Trophoblast cell (in vitro differentiated cells and primary cell): Measurements from ENCODE around the gene SLC35F4.

ENCODE experiments used
- DNase-seq, 2 donors: peaks; one replicate each; pipeline ENCODE4 v3.0.0-alpha.2; 2016
- H2AFZ ChIP-seq: 2 replicates; pipeline ENCODE4 v1.6.1; 2013; ENCODE audit warnings: low read length, moderate library complexity, mild to moderate bottlenecking; ENCODE audit not compliant: insufficient read depth, poor library complexity
- H2AK5ac ChIP-seq: 2 replicates; pipeline ENCODE4 v1.6.1; 2013; ENCODE audit warnings: mild to moderate bottlenecking, low read length
- H2BK120ac ChIP-seq: 2 replicates; pipeline ENCODE4 v1.6.1; 2013; ENCODE audit warnings: low read length, mild to moderate bottlenecking, moderate library complexity; ENCODE audit not compliant: insufficient read depth, poor library complexity
- H2BK12ac ChIP-seq: 2 replicates; pipeline ENCODE4 v1.6.1; 2013; ENCODE audit warnings: mild to moderate bottlenecking, low read length, moderate library complexity
- H2BK5ac ChIP-seq: 2 replicates; pipeline ENCODE4 v1.6.1; 2013; ENCODE audit warnings: low read length, low read depth, moderate library complexity, mild to moderate bottlenecking; ENCODE audit not compliant: poor library complexity
- H3K14ac ChIP-seq: 2 replicates; pipeline ENCODE4 v1.6.1; 2013; ENCODE audit warnings: mild to moderate bottlenecking, low read length
- H3K18ac ChIP-seq: 2 replicates; pipeline ENCODE4 v1.6.1; 2013; ENCODE audit warnings: mild to moderate bottlenecking, low read length
- H3K23ac ChIP-seq: 2 replicates; pipeline ENCODE4 v1.6.1; 2013; ENCODE audit warnings: low read length
- H3K27ac ChIP-seq: 2 replicates; pipeline ENCODE4 v1.5.1; 2013; ENCODE audit warnings: low read depth, mild to moderate bottlenecking, inconsistent platforms, low read length, moderate library complexity
- H3K27me3 ChIP-seq: 2 replicates; pipeline ENCODE4 v1.6.1; 2013; ENCODE audit warnings: inconsistent platforms, mild to moderate bottlenecking, low read length, moderate library complexity; ENCODE audit not compliant: insufficient read depth
- H3K36me3 ChIP-seq, 2 experiments: 1 replicate in 1 of 2; 2 replicates in 1 of 2; pipeline ENCODE4 v1.6.1; 2013; ENCODE audit warnings: low read length in 2 of 2, mild to moderate bottlenecking in 2 of 2, moderate library complexity in 1 of 2; ENCODE audit not compliant: insufficient read depth in 2 of 2, control insufficient read depth in 1 of 2
- H3K4ac ChIP-seq: 2 replicates; pipeline ENCODE4 v1.6.1; 2013; ENCODE audit warnings: low read depth, mild to moderate bottlenecking, low read length, moderate library complexity
- H3K4me1 ChIP-seq, 2 experiments: 1 replicate in 1 of 2; 2 replicates in 1 of 2; pipeline ENCODE4 v1.6.1; 2013; ENCODE audit warnings: low read length in 2 of 2, mild to moderate bottlenecking in 2 of 2, moderate library complexity in 1 of 2; ENCODE audit not compliant: insufficient read depth in 2 of 2, control insufficient read depth in 1 of 2
- H3K4me2 ChIP-seq: 2 replicates; pipeline ENCODE4 v1.6.1; 2013; ENCODE audit warnings: inconsistent platforms, mild to moderate bottlenecking, low read length, moderate library complexity
- H3K4me3 ChIP-seq: 2 replicates; pipeline ENCODE4 v1.5.1; 2013; ENCODE audit warnings: mild to moderate bottlenecking, low read depth, low read length, inconsistent platforms
- H3K79me1 ChIP-seq: one replicate; pipeline ENCODE4 v1.6.1; 2013; ENCODE audit warnings: low read length
- H3K79me2 ChIP-seq: 2 replicates; pipeline ENCODE4 v1.6.1; 2013; ENCODE audit warnings: low read length, mild to moderate bottlenecking; ENCODE audit not compliant: control insufficient read depth, insufficient read depth, poor library complexity
- H3K9ac ChIP-seq: 2 replicates; pipeline ENCODE4 v1.6.1; 2013; ENCODE audit warnings: mild to moderate bottlenecking, low read length
- H3K9me3 ChIP-seq: 2 replicates; pipeline ENCODE4 v1.6.1; 2013; ENCODE audit warnings: low read depth, mild to moderate bottlenecking, control low read depth, inconsistent platforms, low read length; ENCODE audit not compliant: insufficient read depth
- H4K12ac ChIP-seq: 2 replicates; pipeline ENCODE4 v1.6.1; 2013; ENCODE audit warnings: low read depth, mild to moderate bottlenecking, low read length, moderate library complexity
- H4K8ac ChIP-seq: 2 replicates; pipeline ENCODE4 v1.6.1; 2013; ENCODE audit warnings: low read depth, mild to moderate bottlenecking, low read length, moderate library complexity
- H4K91ac ChIP-seq: one replicate; pipeline ENCODE4 v1.6.1; 2013; ENCODE audit warnings: low read depth, mild to moderate bottlenecking, low read length, moderate library complexity
- WGBS: extraction: QIAGEN DNeasy Blood & Tissue Kit; methylation state at CpG from one replicate; pipeline ENCODE4 v1.1.7; 2013; ENCODE audit warnings: missing lambda C conversion rate; ENCODE audit not compliant: insufficient read length, insufficient coverage; ENCODE audit errors: extremely low coverage; 5-methylcytosine and 5-hydroxymethylcytosine counted together

SLC35F4 gene

DNA sequence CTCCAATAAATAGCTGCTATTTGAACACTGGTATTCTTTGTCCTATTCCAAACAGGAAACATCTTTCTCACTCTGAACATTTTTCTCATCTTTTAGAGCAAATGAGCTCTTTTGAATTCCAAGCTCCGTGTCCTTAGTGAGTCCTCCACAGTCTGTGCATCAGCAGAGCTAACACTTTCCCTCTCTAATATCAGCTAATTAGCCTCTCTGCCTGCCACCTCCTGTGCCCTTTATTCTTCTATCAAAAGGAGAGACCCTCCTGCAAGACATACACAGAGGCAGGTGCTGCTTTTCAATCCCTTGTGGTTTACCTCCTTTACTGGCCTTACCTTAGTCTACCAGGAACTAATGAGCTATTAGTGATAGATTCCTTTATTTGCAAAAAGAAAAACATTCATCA is 178.5 kb downstream of the SLC35F4 start:
- Histone ChIP-seq H3K36me3 (no peaks in the 10 kb centered on the region), H3K18ac (no peak overlapping the region), H3K79me1 (no peaks in the 10 kb centered on the region), H3K4ac (no peak overlapping the region), H3K4me1 (no peaks in the 10 kb centered on the region), H4K8ac (no peak overlapping the region), H3K27ac (no peak overlapping the region), H2AFZ (no peak overlapping the region), H2AK5ac (no peak overlapping the region), H4K12ac (no peak overlapping the region), H3K27me3 (no peaks in the 10 kb centered on the region), H3K9me3 (peaks cover 1% of the 10 kb centered on the region), H3K4me3 (no peak overlapping the region), H2BK120ac (no peak overlapping the region), H2BK5ac (no peak overlapping the region), H2BK12ac (no peak overlapping the region), H4K91ac (no peak overlapping the region), H3K14ac (no peak overlapping the region), H3K79me2 (no peaks in the 10 kb centered on the region), H3K23ac (no peak overlapping the region), H3K4me2 (no peak overlapping the region), H3K9ac (no peak overlapping the region)
- DNase-seq, result no peak
- no CpG with 5 or more reads among the region's 1 CpG for WGBS

DNA sequence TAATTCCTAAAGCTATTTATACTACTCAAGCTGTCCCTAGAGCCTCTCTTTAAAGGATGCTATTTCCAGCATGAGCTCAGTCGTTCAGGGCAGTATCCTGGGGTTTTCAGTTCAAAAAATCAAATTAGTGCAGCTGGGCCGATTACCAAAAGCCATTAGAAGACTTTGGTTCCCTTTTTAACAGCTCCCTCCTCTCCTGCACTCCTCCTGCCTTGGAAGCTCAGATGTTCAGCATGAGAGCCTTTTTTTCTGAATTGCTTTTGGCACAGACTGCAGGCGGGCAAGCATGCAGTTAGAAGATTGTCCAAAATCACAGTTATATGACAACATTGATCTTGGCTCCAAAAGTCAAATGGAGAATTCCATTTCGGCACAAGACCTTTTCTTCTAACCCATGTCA is 179.6 kb downstream of the SLC35F4 start:
- Histone ChIP-seq H3K79me2 (no peaks in the 10 kb centered on the region), H3K27me3 (no peaks in the 10 kb centered on the region), H4K8ac (no peak overlapping the region), H3K18ac (no peak overlapping the region), H2BK12ac (no peak overlapping the region), H3K9me3 (peaks cover 1% of the 10 kb centered on the region), H3K14ac (no peak overlapping the region), H3K27ac (no peak overlapping the region), H3K4me2 (no peak overlapping the region), H2AK5ac (no peak overlapping the region), H3K79me1 (no peaks in the 10 kb centered on the region), H3K9ac (no peak overlapping the region), H3K4ac (no peak overlapping the region), H2BK5ac (no peak overlapping the region), H2AFZ (no peak overlapping the region), H4K12ac (no peak overlapping the region), H3K23ac (no peak overlapping the region), H3K4me3 (no peak overlapping the region), H3K36me3 (no peaks in the 10 kb centered on the region), H4K91ac (no peak overlapping the region), H2BK120ac (no peak overlapping the region), H3K4me1 (no peaks in the 10 kb centered on the region)
- no CpG with 5 or more reads among the region's 4 CpGs for WGBS
- DNase-seq, result no peak

DNA sequence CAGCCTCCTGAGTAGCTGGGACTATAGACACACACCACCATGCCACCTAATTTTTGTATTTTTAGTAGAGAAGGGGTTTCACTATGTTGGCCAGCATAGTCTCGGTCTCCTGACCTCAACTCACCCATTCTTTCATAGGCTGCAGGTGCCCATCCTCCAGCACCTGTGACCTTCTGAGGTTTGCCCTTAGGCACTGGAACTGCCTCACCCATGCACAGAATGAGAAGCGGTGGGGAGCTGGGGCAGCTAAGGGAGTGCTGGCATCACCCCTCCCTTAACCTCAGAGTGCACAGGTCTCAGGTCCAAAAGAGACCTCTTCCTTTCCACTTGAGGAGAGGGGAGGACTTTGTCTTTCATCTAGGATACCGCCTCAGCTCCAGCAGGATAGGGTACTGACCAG is 194.9 kb downstream of the SLC35F4 start:
- no peak for DNase-seq
- Histone ChIP-seq H3K23ac (no peak overlapping the region), H3K79me1 (no peaks in the 10 kb centered on the region), H2BK120ac (no peak overlapping the region), H3K27ac (no peak overlapping the region), H2BK12ac (no peak overlapping the region), H3K4me2 (no peak overlapping the region), H4K12ac (no peak overlapping the region), H3K79me2 (no peaks in the 10 kb centered on the region), H3K9me3 (no peaks in the 10 kb centered on the region), H3K27me3 (no peaks in the 10 kb centered on the region), H3K14ac (no peak overlapping the region), H3K4me1 (no peaks in the 10 kb centered on the region), H3K36me3 (no peaks in the 10 kb centered on the region), H3K4ac (no peak overlapping the region), H3K4me3 (no peak overlapping the region), H3K9ac (no peak overlapping the region), H4K8ac (no peak overlapping the region), H4K91ac (no peak overlapping the region), H2AFZ (no peak overlapping the region), H2BK5ac (no peak overlapping the region), H3K18ac (no peak overlapping the region), H2AK5ac (no peak overlapping the region)
- WGBS, result no CpG with 5 or more reads among the region's 3 CpGs

DNA sequence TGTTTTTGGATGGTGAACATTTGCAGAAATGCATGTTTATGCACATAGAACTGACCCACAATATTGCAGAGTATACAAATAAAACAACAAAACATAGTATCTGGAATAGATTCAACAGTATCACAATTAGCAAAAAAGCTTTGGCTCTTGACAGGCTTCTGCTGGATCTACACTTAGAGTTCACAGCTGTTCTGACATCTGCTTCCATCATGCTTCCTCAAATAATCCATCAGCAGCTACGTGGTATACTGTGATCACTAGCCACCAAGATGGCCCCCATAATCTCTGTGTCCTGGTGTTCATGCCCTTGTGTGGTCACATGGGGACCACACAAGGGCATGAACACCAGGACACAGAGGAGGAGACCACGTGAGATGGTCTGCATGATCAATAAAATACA is 205.7 kb downstream of the SLC35F4 start:
- Histone ChIP-seq H2AFZ (no peak overlapping the region), H3K9me3 (no peaks in the 10 kb centered on the region), H4K8ac (no peak overlapping the region), H2BK12ac (no peak overlapping the region), H3K9ac (no peak overlapping the region), H2BK5ac (no peak overlapping the region), H3K27me3 (no peaks in the 10 kb centered on the region), H3K4me1 (no peaks in the 10 kb centered on the region), H3K4me2 (no peak overlapping the region), H3K79me1 (no peaks in the 10 kb centered on the region), H3K27ac (no peak overlapping the region), H3K4me3 (no peak overlapping the region), H3K14ac (no peak overlapping the region), H3K36me3 (no peaks in the 10 kb centered on the region), H4K91ac (no peak overlapping the region), H3K79me2 (no peaks in the 10 kb centered on the region), H2BK120ac (no peak overlapping the region), H4K12ac (no peak overlapping the region), H2AK5ac (no peak overlapping the region), H3K4ac (no peak overlapping the region), H3K18ac (no peak overlapping the region), H3K23ac (no peak overlapping the region)
- no peak for DNase-seq
- no CpG with 5 or more reads among the region's 2 CpGs for WGBS
